Measurements from ENCODE around the gene MVK. TPM values are rescaled to one million over a fixed set of nuclear protein-coding genes. Genes with fewer than 3 reads are reported as not detected.

Gene MVK
- polyA plus RNA-seq, 1 of the 3 experiments (the other 2 are of a cell fraction), result 7.0 TPM

DNA sequence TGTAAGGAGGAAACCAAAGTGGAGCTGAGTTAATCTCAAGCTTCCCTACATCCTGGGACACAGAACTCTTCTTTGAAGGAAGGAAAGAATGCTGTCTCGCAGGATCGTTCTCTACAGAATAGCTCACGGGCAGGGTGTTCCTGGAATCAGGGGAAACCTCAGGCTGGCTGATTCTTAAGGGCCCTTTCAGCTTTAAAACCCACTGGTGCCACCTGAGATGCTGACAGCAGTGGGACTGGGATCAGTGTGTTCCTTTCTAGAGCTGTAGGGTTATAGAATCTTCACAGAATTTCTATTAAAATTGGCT is 48.4 kb upstream of the MVK start:
- Histone ChIP-seq H4K20me1 (ENCODE audit: insufficient read depth) (no peaks in the 10 kb centered on the region), H3F3A (replicated peaks; ENCODE audit: insufficient read depth) (no peaks in the 10 kb centered on the region), H3K27ac (ENCODE audit: low read depth in 2 of 2, low read length in 1 of 2) (no peak overlapping the region; a peak in 1 of 4 replicates), H3K4me3 (ENCODE audit: low read depth in 2 of 2, low read length in 1 of 2) (no peak overlapping the region), H3K36me3 (replicated peaks in 1 of 2; ENCODE audit: control insufficient read depth in 1 of 2, insufficient read depth in 2 of 2, low read length in 1 of 2) (peaks cover 3 to 71% of the 10 kb centered on the region in 2 experiments), H3K4me1 (ENCODE audit: control insufficient read depth in 1 of 2, insufficient read depth in 2 of 2, low read depth in 1 of 2, low read length in 1 of 2) (peaks cover 0 to 77% of the 10 kb centered on the region in 2 experiments; a peak in 2 of 4 replicates), H3K4me2 (no peak overlapping the region), H3K9me3 (no peaks in the 10 kb centered on the region), H3K9me2 (no peaks in the 10 kb centered on the region), H2AFZ (ENCODE audit: low read depth) (no peak overlapping the region), H3K79me2 (ENCODE audit: insufficient read depth) (no peaks in the 10 kb centered on the region), H3K9ac (no peak overlapping the region), H3K27me3 (ENCODE audit: insufficient read depth) (no peaks in the 10 kb centered on the region)
- TF ChIP-seq, protein P1, sequence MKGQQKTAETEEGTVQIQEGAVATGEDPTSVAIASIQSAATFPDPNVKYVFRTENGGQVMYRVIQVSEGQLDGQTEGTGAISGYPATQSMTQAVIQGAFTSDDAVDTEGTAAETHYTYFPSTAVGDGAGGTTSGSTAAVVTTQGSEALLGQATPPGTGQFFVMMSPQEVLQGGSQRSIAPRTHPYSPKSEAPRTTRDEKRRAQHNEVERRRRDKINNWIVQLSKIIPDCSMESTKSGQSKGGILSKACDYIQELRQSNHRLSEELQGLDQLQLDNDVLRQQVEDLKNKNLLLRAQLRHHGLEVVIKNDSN (IDR thresholded peaks at IDR 0.05; ENCODE audit: borderline replicate concordance, low read depth), result no peak
- no peak for TF ChIP-seq SMC3 (IDR thresholded peaks at IDR 0.05; ENCODE audit: low read depth, low read length)
- 89% methylated on average over 3 of the region's 3 CpGs for WGBS (ENCODE audit: low lambda C conversion rate)
- ChIA-PET CTCF (interaction anchor here (2.3 to 10.5 kb wide), 4 partner anchors 9 to 320 kb away, joined by 6 to 173 read pairs (median 12); no protein-coding TSS in a partner anchor), POLR2A (interaction anchor here (0.8 to 1.6 kb wide), 2 partner anchors 16 to 66 kb away, joined by 3 to 4 read pairs; no protein-coding TSS in a partner anchor)
- DNase-seq, result no peak

DNA sequence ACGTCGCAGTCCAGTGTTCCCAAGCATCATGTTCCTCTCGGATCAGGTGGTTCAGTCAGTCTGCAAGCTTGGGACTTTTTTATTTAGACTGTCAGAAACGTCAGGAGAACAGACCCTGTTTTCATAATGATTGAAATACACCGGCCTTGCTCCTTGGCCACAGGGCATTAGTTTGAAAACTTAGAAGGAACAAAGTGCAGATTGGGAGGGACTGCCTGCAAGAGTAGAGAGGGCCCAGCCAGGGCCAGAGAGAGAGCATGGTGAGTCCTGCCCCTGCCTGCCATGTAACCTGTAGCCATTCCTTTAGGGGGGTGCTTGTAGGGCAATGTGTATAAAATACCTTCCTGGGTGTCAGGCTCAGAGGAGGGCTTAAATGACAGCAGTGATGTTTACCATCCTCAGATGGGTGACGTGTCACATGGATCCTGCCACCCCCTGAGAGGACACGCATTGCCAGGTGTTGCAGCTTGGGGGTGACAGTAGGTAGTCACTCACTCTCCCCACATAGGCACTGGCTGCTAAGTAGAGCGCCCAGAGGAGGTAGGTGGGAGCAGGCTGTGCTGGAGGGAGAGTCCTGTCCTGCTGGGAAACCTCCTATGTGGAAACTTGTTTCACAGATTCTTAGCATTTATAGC is 46.0 kb upstream of the MVK start:
- H3K9me3 ChIP-seq, result no peaks in the 10 kb centered on the region
- no peak for DNase-seq
- no peak overlapping the region for H3K9ac ChIP-seq
- H4K20me1 ChIP-seq (ENCODE audit: insufficient read depth), result no peaks in the 10 kb centered on the region
- no peak overlapping the region for H2AFZ ChIP-seq (ENCODE audit: low read depth)
- H3K4me1 ChIP-seq (ENCODE audit: control insufficient read depth in 1 of 2, insufficient read depth in 2 of 2, low read depth in 1 of 2, low read length in 1 of 2), result peaks cover 0 to 77% of the 10 kb centered on the region in 2 experiments; a peak in 2 of 4 replicates
- no peak overlapping the region for H3K4me2 ChIP-seq
- TF ChIP-seq RAD21 (IDR thresholded peaks at IDR 0.05; ENCODE audit: low read length) (no peak), FOXJ3 (CRISPR knock-in tag; IDR thresholded peaks at IDR 0.05) (no peak), GABPA (IDR thresholded peaks at IDR 0.05; ENCODE audit: low read depth) (no peak), FOSL2 (IDR thresholded peaks at IDR 0.05; ENCODE audit: borderline replicate concordance, low read depth) (no peak)
- TF ChIP-seq, protein P2, sequence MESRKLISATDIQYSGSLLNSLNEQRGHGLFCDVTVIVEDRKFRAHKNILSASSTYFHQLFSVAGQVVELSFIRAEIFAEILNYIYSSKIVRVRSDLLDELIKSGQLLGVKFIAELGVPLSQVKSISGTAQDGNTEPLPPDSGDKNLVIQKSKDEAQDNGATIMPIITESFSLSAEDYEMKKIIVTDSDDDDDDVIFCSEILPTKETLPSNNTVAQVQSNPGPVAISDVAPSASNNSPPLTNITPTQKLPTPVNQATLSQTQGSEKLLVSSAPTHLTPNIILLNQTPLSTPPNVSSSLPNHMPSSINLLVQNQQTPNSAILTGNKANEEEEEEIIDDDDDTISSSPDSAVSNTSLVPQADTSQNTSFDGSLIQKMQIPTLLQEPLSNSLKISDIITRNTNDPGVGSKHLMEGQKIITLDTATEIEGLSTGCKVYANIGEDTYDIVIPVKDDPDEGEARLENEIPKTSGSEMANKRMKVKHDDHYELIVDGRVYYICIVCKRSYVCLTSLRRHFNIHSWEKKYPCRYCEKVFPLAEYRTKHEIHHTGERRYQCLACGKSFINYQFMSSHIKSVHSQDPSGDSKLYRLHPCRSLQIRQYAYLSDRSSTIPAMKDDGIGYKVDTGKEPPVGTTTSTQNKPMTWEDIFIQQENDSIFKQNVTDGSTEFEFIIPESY (IDR thresholded peaks at IDR 0.05; ENCODE audit: borderline replicate concordance, low read depth), result no peak
- no peaks in the 10 kb centered on the region for H3K9me2 ChIP-seq
- no peaks in the 10 kb centered on the region for H3K27me3 ChIP-seq (ENCODE audit: insufficient read depth)
- CTCF ChIA-PET, result interaction anchor here (1.0 to 1.7 kb wide), 3 partner anchors 8 to 70 kb away, joined by 3 to 5 read pairs (median 3); no protein-coding TSS in a partner anchor
- no peaks in the 10 kb centered on the region for H3F3A ChIP-seq (replicated peaks; ENCODE audit: insufficient read depth)
- no peaks in the 10 kb centered on the region for H3K79me2 ChIP-seq (ENCODE audit: insufficient read depth)
- peak overlapping the region in 1 of 2 experiments; percentile 74; a peak in 2 of 4 replicates for H3K27ac ChIP-seq (ENCODE audit: low read depth in 2 of 2, low read length in 1 of 2)
- peaks cover 7 to 66% of the 10 kb centered on the region in 2 experiments for H3K36me3 ChIP-seq (replicated peaks in 1 of 2; ENCODE audit: control insufficient read depth in 1 of 2, insufficient read depth in 2 of 2, low read length in 1 of 2)
- H3K4me3 ChIP-seq (ENCODE audit: low read depth in 2 of 2, low read length in 1 of 2), result no peak overlapping the region
- POLR2A ChIA-PET, result interaction anchor here (0.5 kb wide), 1 partner anchor 55 kb away, joined by 3 read pairs; no protein-coding TSS in a partner anchor
- 79% methylated on average over 8 of the region's 8 CpGs for WGBS (ENCODE audit: low lambda C conversion rate)
